NCI-H1694 (cell line): ENCODE measurements around the gene PHF20.
"Not testable (repeated sequence)": the region's sequence is repeated elsewhere in the genome, so short reads cannot be mapped to it uniquely, and the experiment has no call there.

Source experiments
- DNase-seq: peaks from one replicate; lab custom pipeline; 2025; lab: John Stamatoyannopoulos, UW

The PHF20 gene

GRCh38 chr20:35739294-35740163 lies 32.3 kb upstream of the PHF20 start:
- DNase-seq = no peak

DNA sequence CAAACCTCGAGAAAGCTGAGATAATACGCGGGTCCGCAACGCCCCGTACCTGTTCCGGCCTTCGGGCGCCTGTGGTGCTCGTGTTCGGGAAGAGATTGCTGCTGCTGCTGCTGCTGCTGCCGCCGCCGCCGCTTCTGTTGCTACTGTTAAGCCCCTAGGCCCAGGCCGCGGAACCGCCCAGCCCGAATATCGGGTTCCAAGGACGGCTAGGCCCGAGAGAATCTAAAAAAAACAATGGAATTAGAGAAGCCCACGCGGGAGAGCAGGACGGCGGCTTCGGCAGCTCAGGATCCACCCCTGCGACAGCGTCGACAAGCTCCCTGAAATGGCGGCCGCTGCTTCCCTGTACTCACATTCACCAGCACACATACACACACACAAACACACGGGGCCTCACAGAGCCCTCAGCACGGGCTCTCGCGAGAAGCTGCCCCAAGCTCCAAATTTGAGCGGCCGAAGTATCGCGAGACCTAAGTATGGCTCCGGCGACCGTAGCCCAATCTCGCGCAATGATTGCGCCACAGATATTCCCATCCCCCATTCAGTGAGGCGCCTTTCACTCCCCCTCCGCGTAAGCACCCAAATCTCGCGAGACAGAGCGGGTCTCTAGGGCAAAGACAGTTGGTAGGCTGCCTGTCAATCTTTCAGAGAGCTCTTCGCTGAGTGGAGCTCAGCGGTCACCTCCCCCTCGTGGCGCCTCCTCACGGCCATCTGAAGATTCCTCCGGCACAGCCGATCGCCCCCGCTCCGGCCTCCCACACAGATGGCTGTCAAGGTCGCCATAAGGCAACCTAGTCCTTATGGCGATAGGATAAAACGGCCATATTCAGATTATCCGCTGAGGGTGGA lies 29.7 kb upstream of the PHF20 start, which contains the start of gene RBM39:
RBM39 (minus strand) TSS at position 369 of the 849 bp plus-strand sequence. CDS start 1,386 bp downstream, outside the sequence.
- peak; percentile 99 for DNase-seq

DNA sequence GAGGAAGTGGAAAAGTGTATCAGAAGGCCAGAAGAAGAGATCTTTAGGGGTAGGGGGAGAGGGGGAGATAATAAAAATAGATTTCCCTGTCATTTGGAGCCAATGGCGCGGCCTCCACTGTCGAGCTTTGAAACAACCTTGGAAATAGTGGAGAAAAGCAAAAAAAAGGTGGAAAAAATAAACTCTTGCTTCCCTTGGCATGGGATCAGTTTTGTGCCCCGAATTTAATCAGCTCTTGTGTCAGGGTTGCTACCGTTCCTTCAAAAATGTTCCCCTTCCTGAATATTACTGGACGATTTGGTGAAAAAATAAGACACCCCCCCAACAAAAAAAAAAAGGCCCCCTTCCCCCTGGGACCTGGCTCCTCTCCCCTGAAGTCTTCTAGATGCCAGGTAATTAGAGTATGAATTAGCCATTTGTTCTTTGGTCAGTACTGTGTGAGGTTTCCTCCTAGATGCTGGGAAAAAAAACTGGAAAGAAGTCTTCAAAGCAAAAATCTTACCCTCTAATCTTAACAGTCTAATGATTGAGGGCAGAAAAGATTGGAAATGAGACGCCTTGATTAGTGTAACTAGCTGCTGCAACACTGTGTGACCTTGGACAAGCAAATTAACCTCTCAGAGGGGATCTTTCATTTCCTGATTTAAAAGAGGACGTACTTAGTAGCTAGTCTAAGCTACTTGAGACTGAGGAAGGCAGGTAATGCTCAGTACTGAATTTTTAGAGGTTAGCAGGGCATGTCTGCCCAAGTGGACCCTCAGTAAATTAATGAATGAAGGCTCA lies 28.9 kb upstream of the PHF20 start:
- DNase-seq = no peak

- no peak for DNase-seq
Observed at GRCh38 chr20:35743693-35744491, 27.9 kb upstream of the PHF20 start.

GRCh38 chr20:35744492-35744841 lies 27.3 kb upstream of the PHF20 start:
- not testable (repeated sequence) for DNase-seq

GRCh38 chr20:35750611-35751010 lies 21.2 kb upstream of the PHF20 start:
- no peak for DNase-seq

GRCh38 chr20:35756404-35756803 lies 15.4 kb upstream of the PHF20 start:
- DNase-seq = no peak

DNA sequence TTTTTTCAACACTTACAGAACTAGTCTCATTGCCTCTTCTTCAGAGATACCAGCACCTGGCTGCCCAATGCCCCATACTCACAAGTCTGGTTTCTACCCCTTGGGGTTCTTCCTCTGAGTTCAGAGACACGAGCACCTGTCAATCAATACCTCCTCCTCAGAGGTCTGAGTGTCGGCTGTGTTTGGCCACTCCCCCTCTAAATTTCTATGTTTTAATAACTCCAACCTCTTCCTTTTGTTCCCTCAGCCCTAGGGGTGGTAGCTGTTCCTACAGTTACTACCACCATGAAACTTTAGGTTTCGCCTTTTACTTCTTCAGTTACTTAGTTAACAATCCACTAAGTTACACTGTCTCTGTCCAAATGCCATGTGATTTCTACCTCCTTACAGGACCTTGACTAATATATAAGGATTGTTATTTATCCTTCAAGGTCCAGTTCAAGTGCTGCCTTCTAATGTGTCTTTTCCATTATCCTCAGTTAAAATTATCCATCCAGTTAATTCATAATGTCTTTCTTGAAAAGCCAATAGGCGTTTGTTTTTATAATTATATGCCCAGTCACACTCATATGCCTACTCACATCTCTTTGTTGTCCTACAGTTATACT lies 14.6 kb upstream of the PHF20 start:
- DNase-seq = no peak

GRCh38 chr20:35761548-35761947 lies 10.3 kb upstream of the PHF20 start:
- not testable (repeated sequence) for DNase-seq

DNA sequence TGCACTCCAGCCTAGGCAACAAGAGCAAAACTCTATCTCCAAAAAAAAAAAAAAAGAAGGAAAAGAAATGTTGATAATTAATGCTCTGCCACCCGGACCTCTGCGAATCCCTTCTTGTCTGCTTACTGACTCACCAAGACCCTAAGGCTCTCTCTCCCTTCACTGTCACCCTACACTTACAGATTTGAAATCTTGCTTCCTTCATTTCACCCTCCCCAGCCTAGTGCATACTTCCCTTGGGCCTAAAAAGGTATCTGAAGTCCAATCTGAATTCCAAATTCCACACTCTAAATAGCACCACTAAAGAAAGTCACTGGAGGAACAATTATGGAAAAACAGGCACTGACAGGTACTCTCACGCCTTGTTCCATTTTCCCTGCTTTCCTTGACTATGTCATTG lies 9.4 kb upstream of the PHF20 start:
- DNase-seq = no peak

- not testable (repeated sequence) for DNase-seq
Observed at GRCh38 chr20:35764936-35765335, 6.9 kb upstream of the PHF20 start.

GRCh38 chr20:35766843-35767242 lies 5.0 kb upstream of the PHF20 start:
- DNase-seq = no peak

DNA sequence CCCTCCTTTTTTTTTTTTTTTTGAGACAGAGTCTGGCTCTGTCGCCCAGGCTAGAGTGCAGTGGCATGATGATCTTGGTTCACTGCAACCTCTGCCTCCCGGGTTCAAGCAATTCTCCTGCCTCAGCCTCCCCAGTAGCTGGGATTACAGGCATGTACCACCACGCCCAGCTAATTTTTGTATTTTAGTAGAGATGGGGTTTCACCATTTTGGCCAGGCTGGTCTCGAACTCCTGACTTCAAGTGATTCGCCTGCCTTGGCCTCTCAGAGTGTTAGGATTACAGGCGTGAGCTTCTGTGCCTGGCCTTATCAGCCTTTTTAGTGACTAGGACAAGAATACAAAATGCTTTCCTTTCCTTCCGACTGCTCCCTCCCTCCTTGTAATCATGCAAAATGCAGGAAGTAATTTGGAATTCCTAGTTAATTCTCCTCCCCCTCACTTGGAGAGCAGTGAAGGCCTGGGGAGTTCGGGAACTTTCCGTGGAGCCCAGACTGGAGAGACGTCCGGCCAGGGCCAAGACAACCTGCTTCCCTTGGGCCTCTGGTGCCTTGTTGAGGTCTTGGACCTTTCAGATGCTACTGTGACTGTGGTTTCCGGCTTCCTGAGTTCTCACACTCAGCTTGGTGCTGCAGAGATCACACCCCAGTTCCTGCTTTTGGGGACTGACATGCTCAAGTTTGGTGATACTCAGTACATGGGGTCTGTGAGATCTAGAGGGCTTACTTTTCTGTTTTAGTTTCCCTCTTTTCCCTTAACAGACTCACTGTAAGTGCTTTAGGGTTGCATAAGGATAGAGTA lies 3.9 kb upstream of the PHF20 start:
- DNase-seq = no peak

DNA sequence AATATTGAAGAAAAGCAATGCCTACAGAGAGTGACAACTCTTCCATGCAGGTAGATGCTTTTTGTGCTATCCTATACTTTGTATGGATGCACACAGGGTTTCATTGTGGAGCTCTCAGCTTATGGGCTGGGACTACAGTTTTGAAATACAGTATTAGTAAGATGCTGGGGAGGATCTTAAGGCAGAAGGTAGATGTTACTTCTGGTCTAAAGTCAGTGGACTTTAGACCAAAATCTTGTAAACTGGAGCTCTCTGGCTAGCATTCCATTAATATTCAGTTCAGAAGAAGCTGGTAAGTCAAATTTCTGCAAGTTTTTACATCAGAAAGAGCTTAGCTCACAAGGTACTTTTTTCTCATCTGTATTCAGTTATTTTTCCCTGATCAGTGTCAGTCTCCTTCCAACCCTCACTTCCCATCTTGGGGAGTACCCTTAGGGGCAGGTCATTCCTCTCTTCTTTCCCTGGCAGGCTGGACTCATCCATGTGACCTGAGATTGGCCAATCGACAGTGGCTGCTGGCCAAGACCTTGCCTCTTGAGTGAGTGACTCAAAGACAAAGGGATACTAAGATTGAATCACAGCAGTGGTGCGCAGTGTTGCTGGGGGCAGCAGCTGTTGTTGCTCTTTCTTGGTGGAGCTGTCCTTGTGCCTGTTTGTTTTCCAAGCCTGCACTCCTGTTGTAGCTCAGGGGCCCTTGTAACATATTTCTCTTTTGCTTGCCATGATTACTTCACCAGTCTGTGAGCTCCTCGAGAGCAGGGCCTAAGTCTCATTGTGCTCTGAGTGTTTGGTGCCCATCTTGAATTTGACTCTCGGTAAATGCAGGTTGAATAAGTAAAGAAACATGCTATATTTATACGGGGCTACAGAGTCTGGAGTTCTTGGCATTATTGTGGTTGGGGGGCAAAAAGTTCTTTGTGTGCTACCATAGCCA lies 2.8 kb upstream of the PHF20 start:
- no peak for DNase-seq

DNA sequence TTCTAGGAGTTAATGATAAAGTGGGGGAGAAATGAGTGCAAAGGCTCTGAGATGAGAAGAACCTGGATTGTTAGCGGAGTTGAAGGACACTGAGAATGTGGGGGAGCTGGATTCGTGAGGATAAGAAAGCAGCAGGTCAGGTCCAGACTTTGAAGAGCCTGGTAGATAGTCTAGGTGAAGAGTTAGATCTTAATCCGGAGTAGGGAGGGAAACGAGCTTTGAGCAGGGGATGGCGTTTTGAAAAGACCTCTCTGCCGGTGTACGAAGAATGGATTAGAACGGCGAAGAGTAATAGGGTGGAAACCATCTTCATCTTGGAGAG lies 487 bp upstream of the PHF20 start:
- no peak for DNase-seq

DNA sequence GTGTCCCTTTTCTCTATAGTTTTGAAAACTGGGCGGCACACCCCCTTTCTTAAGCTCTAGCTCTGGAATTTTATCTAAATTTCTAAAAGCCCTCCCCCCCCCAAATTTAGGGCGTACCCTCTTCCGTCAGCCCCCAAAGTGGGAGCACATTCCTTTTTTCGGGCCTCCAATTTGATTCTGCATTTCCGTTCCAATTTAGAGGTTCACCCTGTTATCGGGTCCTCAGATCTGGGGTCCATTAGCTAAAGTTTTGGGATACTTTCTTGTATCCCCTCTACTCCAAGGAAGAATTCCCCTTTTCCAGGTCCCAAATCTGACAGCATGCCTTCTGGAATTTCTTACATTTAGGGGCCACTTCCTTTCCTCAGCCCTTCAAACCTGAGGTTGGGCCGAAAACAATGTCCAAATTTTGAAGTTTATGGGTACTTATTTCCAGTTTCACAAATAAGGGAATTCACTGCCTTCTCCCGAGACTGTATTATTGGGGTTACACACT lies 796 bp downstream of the PHF20 start:
- no peak for DNase-seq

DNA sequence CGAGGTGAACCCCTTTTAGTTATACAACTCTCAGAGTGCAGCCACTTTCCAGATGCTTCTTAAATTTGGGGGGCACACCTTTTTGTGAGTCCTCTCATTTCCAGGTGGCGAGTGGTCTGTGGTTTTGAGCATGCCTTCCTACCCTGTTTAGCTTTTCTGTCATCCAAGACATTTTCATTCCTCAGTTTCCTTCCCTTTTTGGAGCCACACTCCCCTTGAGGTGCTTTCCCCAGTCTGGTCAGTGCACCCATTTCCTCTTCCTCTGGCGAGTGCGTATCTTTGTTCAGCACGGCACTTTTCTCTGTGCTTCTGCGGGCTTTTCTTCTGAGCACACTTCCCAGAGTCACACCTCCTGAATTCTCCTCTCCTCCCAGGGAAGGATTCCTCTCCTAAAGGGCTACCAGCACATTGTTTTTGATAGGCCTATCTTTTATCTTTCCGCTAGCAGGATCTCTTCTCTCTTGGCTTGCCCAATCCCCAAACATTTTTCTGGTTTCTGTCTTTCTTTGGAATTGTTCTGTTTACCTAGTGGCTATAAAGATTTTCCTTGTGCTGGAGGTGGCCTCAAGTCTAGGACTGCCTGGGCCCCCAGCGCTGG lies 1.4 kb downstream of the PHF20 start:
- DNase-seq = no peak

DNA sequence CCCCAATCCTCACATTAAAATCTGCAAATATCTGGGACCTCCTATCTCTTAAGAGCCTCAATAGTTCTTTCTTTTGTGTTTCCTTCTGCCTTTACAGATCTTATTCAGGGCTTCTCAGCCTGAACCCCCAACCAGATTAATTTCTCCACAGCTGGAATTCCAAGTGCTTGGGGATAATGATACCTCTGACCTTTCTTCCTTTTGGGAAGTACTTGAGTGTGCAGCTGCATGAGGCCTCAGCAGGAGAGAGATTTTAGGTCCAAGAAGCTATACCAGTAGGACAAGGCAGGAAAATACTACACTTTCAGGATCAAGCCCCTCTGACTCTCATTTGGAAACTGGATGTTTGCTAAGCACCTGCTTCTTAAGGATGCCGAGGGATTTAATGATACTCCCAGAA lies 2.6 kb downstream of the PHF20 start:
- DNase-seq = no peak
